Posterior vena cava (tissue), 2 donors: Measurements from ENCODE around the gene KCNQ2. TPM values are rescaled to one million over a fixed set of nuclear protein-coding genes. Genes with fewer than 3 reads are reported as not detected.

ENCODE experiments used
- DNase-seq: peaks from one replicate; pipeline ENCODE4 v3.0.0-alpha.2; 2020; ENCODE audit warnings: low spot score
- intact Hi-C, 2 donors: fragments of 100-400 bp; cut with DNase I; formaldehyde crosslinking; loops; one replicate each; pipeline versions ENCODE4 v1.14.1 to v1.14.2; 2022 to 2023
- total RNA-seq, 2 donors: library from RNA; stranded (reverse); fragmentation: NEBNext Ultra II Directional; extraction: Animal tissue kit (Norgen Biotek cat#: 25700); gene quantifications; one replicate each; pipeline ENCODE4 v1.2.1, GENCODE V29; 2021
- donor health status: DM: yes; HTN: yes; CAD: no.
- donor health status: DM: yes; HTN: yes; CAD: no.

Gene KCNQ2
- total RNA-seq, 2 donors from 2014 or later: not detected

- no peak for DNase-seq
- intact Hi-C loops: no loop called here
Measured at GRCh38 chr20:63477944-63478343, 5.5 kb upstream of the KCNQ2 start.

- intact Hi-C loops: no loop called here
- DNase-seq: no peak
Measured at GRCh38 chr20:63477061-63477616, 4.7 kb upstream of the KCNQ2 start.

GRCh38 chr20:63475209-63475608, 2.8 kb upstream of the KCNQ2 start:
- intact Hi-C loops: no loop called here
- DNase-seq: no peak

GRCh38 chr20:63473555-63474449, 1.3 kb upstream of the KCNQ2 start:
- intact Hi-C loops: no loop called here
- no peak for DNase-seq

- DNase-seq: no peak
- intact Hi-C loops: no loop called here
Measured at GRCh38 chr20:63472862-63473390, 471 bp upstream of the KCNQ2 start.

- DNase-seq: no peak
- intact Hi-C loops: no loop called here
Measured at GRCh38 chr20:63471717-63471980, 806 bp downstream of the KCNQ2 start.

- intact Hi-C loops: no loop called here
Measured at GRCh38 chr20:63471002-63471716, 1.3 kb downstream of the KCNQ2 start.

GRCh38 chr20:63470410-63470809, 2.0 kb downstream of the KCNQ2 start:
- DNase-seq: no peak
- intact Hi-C loops: no loop called here

More at GRCh38 chr20:63471002-63471716, 1.3 kb downstream of the KCNQ2 start:
- DNase-seq: no peak

GRCh38 chr20:63469713-63470101, 2.7 kb downstream of the KCNQ2 start:
- intact Hi-C loops: no loop called here
- no peak for DNase-seq

- intact Hi-C loops: no loop called here
- no peak for DNase-seq
Measured at GRCh38 chr20:63469019-63469712, 3.3 kb downstream of the KCNQ2 start.

- intact Hi-C loops: no loop called here
Measured at GRCh38 chr20:63468421-63468820, 4.0 kb downstream of the KCNQ2 start.

GRCh38 chr20:63467294-63468083, 5.0 kb downstream of the KCNQ2 start:
- no peak for DNase-seq
- intact Hi-C loops: loop anchor here in 1 of 2 donors (1.0 kb wide), 1 partner anchor 36 kb away; no protein-coding TSS in a partner anchor

More at GRCh38 chr20:63468421-63468820, 4.0 kb downstream of the KCNQ2 start:
- no peak for DNase-seq

GRCh38 chr20:63466861-63467260, 5.6 kb downstream of the KCNQ2 start:
- intact Hi-C loops: loop anchor here in 1 of 2 donors (1.0 kb wide), 1 partner anchor 36 kb away; no protein-coding TSS in a partner anchor
- DNase-seq: no peak

- intact Hi-C loops: no loop called here
- no peak for DNase-seq
Measured at GRCh38 chr20:63466250-63466825, 6.1 kb downstream of the KCNQ2 start.

GRCh38 chr20:63465380-63466249, 6.8 kb downstream of the KCNQ2 start:
- intact Hi-C loops: no loop called here
- no peak for DNase-seq

- DNase-seq: no peak
- intact Hi-C loops: no loop called here
Measured at GRCh38 chr20:63464289-63464635, 8.2 kb downstream of the KCNQ2 start.

GRCh38 chr20:63463400-63464288, 8.8 kb downstream of the KCNQ2 start:
- intact Hi-C loops: no loop called here
- DNase-seq: no peak
